HG03064 (cell line): Measurements from ENCODE around the gene DEFB124.
"Not testable (repeated sequence)": the region's sequence is repeated elsewhere in the genome, so short reads cannot be mapped to it uniquely, and the experiment has no call there.

Experiments used
- ATAC-seq: cut with Tn5 transposase; IDR thresholded peaks from one replicate; pipeline ENCODE4 v1.9.1; 2021; ENCODE audit warnings: low read depth; ENCODE audit not compliant: unreplicated experiment

DEFB124 gene

DNA sequence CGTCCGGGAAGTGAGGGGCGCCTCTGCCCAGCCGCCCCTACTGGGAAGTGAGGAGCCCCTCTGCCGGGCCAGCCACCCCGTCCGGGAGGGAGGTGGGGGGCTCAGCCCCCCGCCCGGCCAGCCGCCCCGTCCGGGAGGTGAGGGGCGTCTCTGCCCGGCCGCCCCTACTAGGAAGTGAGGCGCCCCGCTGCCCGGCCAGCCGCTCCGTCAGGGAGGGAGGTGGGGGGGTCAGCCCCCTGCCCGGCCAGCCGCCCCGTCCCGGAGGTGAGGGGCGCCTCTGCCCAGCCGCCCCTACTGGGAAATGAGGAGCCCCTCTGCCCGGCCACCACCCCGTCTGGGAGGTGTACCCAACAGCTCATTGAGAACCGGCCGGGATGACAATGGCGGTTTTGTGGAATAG, 47.4 kb downstream of the DEFB124 start:
- not testable (repeated sequence) for ATAC-seq

DNA sequence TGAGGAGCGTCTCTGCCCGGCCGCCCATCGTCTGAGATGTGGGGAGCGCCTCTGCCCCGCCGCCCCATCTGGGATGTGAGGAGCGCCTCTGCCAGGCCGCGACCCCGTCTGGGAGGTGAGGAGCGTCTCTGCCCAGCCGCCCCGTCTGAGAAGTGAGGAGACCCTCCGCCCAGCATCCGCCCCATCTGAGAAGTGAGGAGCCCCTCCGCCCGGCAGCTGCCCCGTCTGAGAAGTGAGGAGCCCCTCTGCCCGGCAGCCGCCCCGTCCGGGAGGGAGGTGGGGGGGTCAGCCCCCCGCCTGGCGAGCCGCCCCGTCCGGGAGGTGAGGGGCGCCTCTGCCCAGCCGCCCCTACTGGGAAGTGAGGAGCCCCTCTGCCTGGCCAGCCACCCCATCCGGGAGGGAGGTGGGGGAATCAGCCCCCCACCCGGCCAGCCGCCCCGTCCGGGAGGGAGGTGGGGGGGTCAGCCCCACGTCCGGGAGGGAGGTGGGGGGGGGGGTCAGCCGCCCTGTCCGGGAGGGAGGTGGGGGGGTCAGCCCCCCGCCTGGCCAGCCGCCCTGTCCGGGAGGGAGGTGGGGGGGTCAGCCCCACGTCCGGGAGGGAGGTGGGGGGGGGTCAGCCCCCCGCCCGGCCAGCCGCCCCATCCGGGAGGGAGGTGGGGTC, 47.9 kb downstream of the DEFB124 start:
- ATAC-seq = not testable (repeated sequence)

DNA sequence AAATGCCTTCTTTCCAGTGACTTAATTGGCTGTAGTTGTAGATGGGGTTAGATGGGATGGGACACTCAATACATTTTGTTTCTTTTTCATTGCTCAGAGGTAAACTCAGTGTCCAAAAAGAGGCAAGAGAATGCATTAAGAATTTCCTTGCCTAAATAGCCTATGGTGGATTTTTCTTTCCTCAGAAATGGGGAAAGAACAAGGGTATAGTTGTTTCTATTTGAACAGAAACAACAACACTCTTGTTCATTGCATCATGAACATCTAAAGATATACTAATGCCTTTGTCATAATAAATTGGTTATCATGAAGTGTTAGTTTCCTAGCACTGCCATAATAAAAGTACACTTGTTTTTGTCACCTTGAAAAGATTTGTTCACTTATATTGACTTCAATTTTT, 49.1 kb downstream of the DEFB124 start:
- ATAC-seq = no peak

DNA sequence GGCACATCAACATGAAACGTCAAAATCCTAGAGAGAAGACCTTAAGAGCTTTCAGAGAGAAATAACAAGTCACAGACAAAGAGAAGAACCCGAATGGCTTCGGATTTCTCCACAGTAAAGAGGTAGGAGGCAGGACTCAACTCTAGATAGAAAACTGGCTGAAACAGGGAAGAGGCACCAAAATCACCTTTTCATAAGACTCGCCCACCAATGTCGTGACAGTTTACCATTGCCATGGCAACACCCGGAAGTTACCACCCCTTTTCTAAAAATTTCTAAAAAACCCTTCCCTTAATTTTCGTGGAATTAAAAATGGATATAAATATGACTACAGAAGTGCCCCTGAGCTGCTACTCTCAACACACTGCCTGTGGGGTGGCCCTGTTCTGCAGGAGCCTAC, 56.6 kb downstream of the DEFB124 start:
- no peak for ATAC-seq

DNA sequence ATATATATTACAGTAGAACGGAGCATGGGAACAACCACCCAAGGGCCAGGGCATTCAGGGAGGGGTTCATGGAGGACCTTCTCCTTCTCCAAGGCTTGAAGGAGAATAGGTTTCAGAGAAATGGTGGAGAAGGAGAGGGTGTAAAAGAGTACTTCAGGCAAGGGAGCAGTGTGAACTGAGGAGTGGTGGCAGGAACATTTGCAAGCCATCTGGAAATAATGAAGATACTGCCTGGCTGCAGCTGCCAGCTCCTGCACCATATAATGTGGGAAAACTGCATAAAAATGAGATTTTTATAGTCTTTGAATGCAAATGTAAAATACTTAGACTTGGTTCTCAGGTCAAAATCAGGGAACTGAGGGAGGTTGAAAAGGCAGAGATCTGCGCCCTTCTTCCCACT, 59.3 kb downstream of the DEFB124 start:
- ATAC-seq = no peak
